ENCODE data around the gene MAP4K3. TPM values are rescaled to one million over a fixed set of nuclear protein-coding genes. Genes with fewer than 3 reads are reported as not detected.

Gene MAP4K3
- total and polyA plus RNA-seq, 2 donors from 2014 or later = 14.9 to 39.5 TPM

GRCh38 chr2:39464864-39465263, 27.8 kb upstream of the MAP4K3 start:
- DNase-seq (no peak), FAIRE-seq (no peak)
- Histone ChIP-seq H3K4me3 (ENCODE audit: low read length in 3 of 3) (no peak overlapping the region), H3K27me3 (ENCODE audit: control insufficient read depth, insufficient read depth, low read length) (no peaks in the 10 kb centered on the region), H3K9ac (ENCODE audit: low read length in 3 of 3) (no peak overlapping the region), H3K36me3 (ENCODE audit: control insufficient read depth in 2 of 3, insufficient read depth in 3 of 3, low read length in 3 of 3) (peaks cover 0 to 3% (median 0%) of the 10 kb centered on the region in 3 donors), H3K9me3 (ENCODE audit: control insufficient read depth in 2 of 3, insufficient read depth in 1 of 3, low read length in 3 of 3) (peaks cover 0 to 2% (median 0%) of the 10 kb centered on the region in 3 donors), H3K4me1 (ENCODE audit: control insufficient read depth in 2 of 3, insufficient read depth in 2 of 3, low read depth in 1 of 3, low read length in 3 of 3) (peaks cover 0 to 12% (median 7%) of the 10 kb centered on the region in 3 donors), H3K27ac (ENCODE audit: low read depth in 2 of 2, low read length in 2 of 2) (no peak overlapping the region)
- no peak for TF ChIP-seq CTCF (IDR thresholded peaks at IDR 0.05; ENCODE audit: borderline replicate concordance, extremely low read depth, insufficient read depth)
- intact Hi-C loops (cut with DNase I) = no loop called here

- Histone ChIP-seq H3K27me3 (ENCODE audit: control insufficient read depth, insufficient read depth, low read length) (no peaks in the 10 kb centered on the region), H3K4me1 (ENCODE audit: control insufficient read depth in 2 of 3, insufficient read depth in 2 of 3, low read depth in 1 of 3, low read length in 3 of 3) (no peaks in the 10 kb centered on the region), H3K4me3 (ENCODE audit: low read length in 3 of 3) (no peak overlapping the region), H3K9me3 (ENCODE audit: control insufficient read depth in 2 of 3, insufficient read depth in 1 of 3, low read length in 3 of 3) (peaks cover 0 to 3% (median 0%) of the 10 kb centered on the region in 3 donors), H3K36me3 (ENCODE audit: control insufficient read depth in 2 of 3, insufficient read depth in 3 of 3, low read length in 3 of 3) (peaks cover 0 to 3% (median 0%) of the 10 kb centered on the region in 3 donors), H3K9ac (ENCODE audit: low read length in 3 of 3) (no peak overlapping the region), H3K27ac (ENCODE audit: low read depth in 2 of 2, low read length in 2 of 2) (no peak overlapping the region)
- DNase-seq (no peak), FAIRE-seq (no peak)
- intact Hi-C loops (cut with DNase I) = no loop called here
- TF ChIP-seq CTCF (IDR thresholded peaks at IDR 0.05; ENCODE audit: borderline replicate concordance, extremely low read depth, insufficient read depth) = no peak
Observed at GRCh38 chr2:39455826-39456225, 18.7 kb upstream of the MAP4K3 start.

- Histone ChIP-seq H3K9me3 (ENCODE audit: control insufficient read depth in 2 of 3, insufficient read depth in 1 of 3, low read length in 3 of 3) (no peaks in the 10 kb centered on the region), H3K27me3 (ENCODE audit: control insufficient read depth, insufficient read depth, low read length) (no peaks in the 10 kb centered on the region), H3K4me3 (ENCODE audit: low read length in 3 of 3) (no peak overlapping the region), H3K36me3 (ENCODE audit: control insufficient read depth in 2 of 3, insufficient read depth in 3 of 3, low read length in 3 of 3) (no peaks in the 10 kb centered on the region), H3K27ac (ENCODE audit: low read depth in 2 of 2, low read length in 2 of 2) (no peak overlapping the region), H3K4me1 (ENCODE audit: control insufficient read depth in 2 of 3, insufficient read depth in 2 of 3, low read depth in 1 of 3, low read length in 3 of 3) (no peaks in the 10 kb centered on the region), H3K9ac (ENCODE audit: low read length in 3 of 3) (no peak overlapping the region)
- DNase-seq (no peak), FAIRE-seq (no peak)
- intact Hi-C loops (cut with DNase I) = no loop called here
- TF ChIP-seq CTCF (IDR thresholded peaks at IDR 0.05; ENCODE audit: borderline replicate concordance, extremely low read depth, insufficient read depth) = no peak
Observed at GRCh38 chr2:39452396-39452795, 15.3 kb upstream of the MAP4K3 start.

- TF ChIP-seq CTCF (IDR thresholded peaks at IDR 0.05; ENCODE audit: borderline replicate concordance, extremely low read depth, insufficient read depth) = no peak
- intact Hi-C loops (cut with DNase I) = no loop called here
- H3K9ac ChIP-seq (ENCODE audit: low read length in 3 of 3) = no peak overlapping the region
- no peak for FAIRE-seq
- no peaks in the 10 kb centered on the region for H3K36me3 ChIP-seq (ENCODE audit: control insufficient read depth in 2 of 3, insufficient read depth in 3 of 3, low read length in 3 of 3)
- H3K4me3 ChIP-seq (ENCODE audit: low read length in 3 of 3) = no peak overlapping the region
- no peak for DNase-seq
- H3K27ac ChIP-seq (ENCODE audit: low read depth in 2 of 2, low read length in 2 of 2) = no peak overlapping the region
- no peaks in the 10 kb centered on the region for H3K27me3 ChIP-seq (ENCODE audit: control insufficient read depth, insufficient read depth, low read length)
- H3K9me3 ChIP-seq (ENCODE audit: control insufficient read depth in 2 of 3, insufficient read depth in 1 of 3, low read length in 3 of 3) = no peaks in the 10 kb centered on the region
- H3K4me1 ChIP-seq (ENCODE audit: control insufficient read depth in 2 of 3, insufficient read depth in 2 of 3, low read depth in 1 of 3, low read length in 3 of 3) = no peaks in the 10 kb centered on the region
Observed at GRCh38 chr2:39451954-39452353, 14.9 kb upstream of the MAP4K3 start.
